Sigmoid colon (tissue), 7 donors: Measurements from ENCODE around the gene JAM3. TPM values are rescaled to one million over a fixed set of nuclear protein-coding genes. Genes with fewer than 3 reads are reported as not detected.

ENCODE experiments used
- DNase-seq: peaks from one replicate; pipeline ENCODE4 v3.0.0-alpha.2; 2019
- H3K27ac ChIP-seq, 4 donors: fragments of 200-600 bp; sonication (generic); one replicate each; pipeline ENCODE4 v1.5.1; 2016 to 2019; ENCODE audit warnings: mild to moderate bottlenecking in 1 of 4
- H3K27me3 ChIP-seq, 3 donors: fragments of 200-600 bp; sonication (generic); one replicate each; pipeline ENCODE4 v1.5.1; 2019; ENCODE audit warnings: mild to moderate bottlenecking in 1 of 3
- H3K36me3 ChIP-seq, 4 donors: fragments of 200-600 bp; sonication (generic); one replicate each; pipeline ENCODE4 v1.5.1; 2016 to 2019
- H3K4me1 ChIP-seq, 4 donors: fragments of 200-600 bp; sonication (generic); one replicate each; pipeline ENCODE4 v1.5.1; 2017 to 2019
- H3K4me3 ChIP-seq, 4 donors: fragments of 200-600 bp; sonication (generic); one replicate each; pipeline ENCODE4 v1.5.1; 2017 to 2019; ENCODE audit warnings: mild to moderate bottlenecking in 2 of 4, moderate library complexity in 1 of 4
- H3K9me3 ChIP-seq, 4 donors: fragments of 200-600 bp in 3 of 4; sonication (generic) in 3 of 4; one replicate each; pipeline versions ENCODE4 v1.5.1 to v1.6.1; 2013 to 2019
- CTCF ChIP-seq, 4 experiments: fragments of 450-650 bp in 3 of 4; fragments of 200-600 bp in 1 of 4; IDR thresholded peaks; one replicate each; pipeline ENCODE4 v1.5.1; 2016 to 2019; ENCODE audit warnings: antibody characterized with exemption in 4 of 4, mild to moderate bottlenecking in 3 of 4, moderate library complexity in 2 of 4
- EP300 ChIP-seq, 4 donors: sonication (generic); formaldehyde crosslinking; IDR thresholded peaks; one replicate each; pipeline ENCODE4 v1.6.1; 2017; ENCODE audit warnings: antibody characterized with exemption in 4 of 4
- POLR2A ChIP-seq, 2 donors: fragments of 450-650 bp; IDR thresholded peaks; one replicate each; pipeline ENCODE4 v1.6.1; 2016; ENCODE audit warnings: antibody characterized with exemption in 2 of 2, mild to moderate bottlenecking in 2 of 2, moderate library complexity in 2 of 2
- POLR2AphosphoS5 ChIP-seq, 4 donors: sonication (generic); formaldehyde crosslinking; IDR thresholded peaks; one replicate each; pipeline ENCODE4 v1.6.1; 2017; ENCODE audit warnings: antibody characterized with exemption in 4 of 4
- WGBS, 2 donors: extraction: QIAGEN DNeasy Blood & Tissue Kit; methylation state at CpG; one replicate each; pipeline ENCODE4 v1.1.7; 2013; 5-methylcytosine and 5-hydroxymethylcytosine counted together
- intact Hi-C: fragments of 100-400 bp; cut with DNase I; formaldehyde crosslinking; loops from one replicate; pipeline ENCODE4 v1.15.1; 2023
- polyA plus RNA-seq, 3 donors: library from polyadenylated mRNA; stranded (reverse); fragments of 200-250 nt; gene quantifications; one replicate each; pipeline ENCODE4 v1.2.3, GENCODE V29; 2013
- total RNA-seq, 4 donors: library from RNA; depleted of rRNA; stranded (reverse); fragments of >200 nt; gene quantifications; one replicate each; pipeline ENCODE4 v1.1.0, GENCODE V29; 2016
- donor health status: healthy with polysubstance abuse.
- donor health status: Bipolar disorder and iron deficiency.
- donor health status: healthy.

Gene JAM3
- total and polyA plus RNA-seq, 7 donors, result 0.69 to 125 (median 69.4) TPM

DNA sequence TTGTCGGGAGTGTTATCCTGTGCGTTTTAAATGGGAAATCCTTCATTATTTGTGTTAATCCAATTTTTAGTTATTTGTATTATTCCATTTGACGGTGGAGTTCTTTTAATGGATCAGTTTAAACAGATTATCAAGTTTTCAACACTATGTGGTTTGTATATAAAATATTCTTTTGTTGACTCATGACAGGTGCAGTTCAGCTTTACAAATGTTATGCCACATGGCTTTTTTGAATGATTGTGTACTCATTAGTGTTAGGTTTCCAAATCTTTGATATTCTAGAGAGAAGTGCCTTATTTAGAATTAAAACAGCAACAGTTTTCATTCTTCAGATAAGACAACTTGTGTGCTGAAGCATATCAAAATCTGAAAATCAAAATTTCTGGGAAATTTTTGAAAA lies 2.4 kb downstream of the JAM3 start:
- TF ChIP-seq POLR2A (IDR thresholded peaks at IDR 0.05), result no peak
- TF ChIP-seq POLR2AphosphoS5 (IDR thresholded peaks at IDR 0.05), result no peak
- no peak for TF ChIP-seq CTCF (IDR thresholded peaks at IDR 0.05)
- no peak for TF ChIP-seq EP300 (IDR thresholded peaks at IDR 0.05)
- 72 to 83% methylated on average over 3 of the region's 3 CpGs for WGBS, 2 donors
- peaks cover 0 to 27% (median 13%) of the 10 kb centered on the region in 4 donors for H3K4me1 ChIP-seq
- intact Hi-C loops, result no loop called here
- no peaks in the 10 kb centered on the region for H3K9me3 ChIP-seq
- peak overlapping the region in 1 of 4 donors; percentile 93 for H3K27ac ChIP-seq
- H3K36me3 ChIP-seq, result no peaks in the 10 kb centered on the region
- DNase-seq, result no peak
- H3K27me3 ChIP-seq, result no peaks in the 10 kb centered on the region
- H3K4me3 ChIP-seq, result no peak overlapping the region

- no peak for DNase-seq
- H3K4me3 ChIP-seq, result no peak overlapping the region
- H3K27me3 ChIP-seq, result no peaks in the 10 kb centered on the region
- H3K4me1 ChIP-seq, result peaks cover 0 to 27% (median 13%) of the 10 kb centered on the region in 4 donors
- no peaks in the 10 kb centered on the region for H3K9me3 ChIP-seq
- WGBS, 2 donors, result 88 to 89% methylated on average over 3 of the region's 3 CpGs
- H3K27ac ChIP-seq, result peak overlapping the region in 2 of 4 donors; percentile 27 to 42
- TF ChIP-seq POLR2A (IDR thresholded peaks at IDR 0.05) (no peak), POLR2AphosphoS5 (IDR thresholded peaks at IDR 0.05) (no peak), EP300 (IDR thresholded peaks at IDR 0.05) (no peak)
- no peaks in the 10 kb centered on the region for H3K36me3 ChIP-seq
- intact Hi-C loops, result no loop called here
Measured at GRCh38 chr11:134071766-134072402, 3.0 kb downstream of the JAM3 start.

GRCh38 chr11:134072844-134073243 lies 4.0 kb downstream of the JAM3 start:
- 76 to 78% methylated on average over 4 of the region's 4 CpGs for WGBS, 2 donors
- Histone ChIP-seq H3K27me3 (no peaks in the 10 kb centered on the region), H3K4me1 (peaks cover 0 to 27% (median 13%) of the 10 kb centered on the region in 4 donors), H3K36me3 (no peaks in the 10 kb centered on the region), H3K27ac (peak overlapping the region in 3 of 4 donors; percentile 27 to 42 (median 32)), H3K9me3 (no peaks in the 10 kb centered on the region), H3K4me3 (no peak overlapping the region)
- intact Hi-C loops, result no loop called here
- DNase-seq, result no peak
- TF ChIP-seq POLR2A (IDR thresholded peaks at IDR 0.05), result no peak
- no peak for TF ChIP-seq EP300 (IDR thresholded peaks at IDR 0.05)
- no peak for TF ChIP-seq POLR2AphosphoS5 (IDR thresholded peaks at IDR 0.05)

DNA sequence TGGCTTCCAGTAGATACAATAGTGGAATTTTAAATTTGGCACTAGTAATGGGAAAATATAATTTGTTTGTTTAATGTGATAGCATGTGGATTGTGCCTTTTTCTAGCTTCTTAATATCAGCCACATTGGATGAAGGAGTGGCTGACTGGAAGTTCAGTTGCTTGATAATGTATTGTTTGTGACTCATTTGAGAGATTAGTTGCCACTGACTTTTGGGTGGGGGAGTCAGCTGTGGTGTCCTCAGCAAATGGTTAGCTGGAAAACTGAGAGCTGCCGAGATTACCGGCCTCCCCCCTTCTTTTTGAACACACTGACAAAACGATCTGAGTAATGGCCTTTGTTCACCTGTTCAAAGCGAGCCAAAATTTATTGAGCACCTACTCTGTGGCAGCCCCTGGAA lies 5.5 kb downstream of the JAM3 start:
- Histone ChIP-seq H3K9me3 (no peaks in the 10 kb centered on the region), H3K4me1 (peaks cover 0 to 27% (median 15%) of the 10 kb centered on the region in 4 donors), H3K36me3 (no peaks in the 10 kb centered on the region), H3K4me3 (no peak overlapping the region), H3K27ac (no peak overlapping the region), H3K27me3 (no peaks in the 10 kb centered on the region)
- no peak for DNase-seq
- intact Hi-C loops, result loop anchor here (2.0 kb wide), 1 partner anchor 64 kb away; no protein-coding TSS in a partner anchor
- 65 to 66% methylated on average over 4 of the region's 4 CpGs for WGBS, 2 donors
- TF ChIP-seq POLR2AphosphoS5 (IDR thresholded peaks at IDR 0.05) (no peak), CTCF (IDR thresholded peaks at IDR 0.05) (no peak), EP300 (IDR thresholded peaks at IDR 0.05) (no peak), POLR2A (IDR thresholded peaks at IDR 0.05) (no peak)

DNA sequence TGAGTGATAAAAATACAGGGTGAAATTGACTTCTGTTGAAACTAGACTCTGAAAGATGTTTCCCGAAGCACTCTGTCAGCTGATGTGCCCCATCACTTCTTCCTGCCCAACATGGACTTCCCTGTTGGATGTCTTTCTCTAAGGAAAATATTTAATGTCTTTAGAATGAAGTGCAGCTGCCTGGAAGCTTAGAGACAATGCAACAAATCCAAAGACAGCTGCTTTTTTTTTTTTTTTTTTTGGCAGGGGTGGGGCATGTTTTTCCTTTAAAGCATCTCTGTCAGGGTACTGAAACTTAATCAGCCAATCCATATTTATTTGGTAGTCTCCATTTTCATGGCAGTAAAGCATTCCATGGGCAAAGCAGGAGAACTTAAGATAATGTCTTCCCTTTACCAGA lies 5.9 kb downstream of the JAM3 start:
- peaks cover 0 to 23% (median 15%) of the 10 kb centered on the region in 4 donors for H3K4me1 ChIP-seq
- intact Hi-C loops, result loop anchor here (2.0 kb wide), 1 partner anchor 64 kb away; no protein-coding TSS in a partner anchor

More for the DNA sequence above, 5.9 kb downstream of the JAM3 start:
- no peaks in the 10 kb centered on the region for H3K27me3 ChIP-seq
- H3K4me3 ChIP-seq, result no peak overlapping the region
- DNase-seq, result no peak
- no peaks in the 10 kb centered on the region for H3K36me3 ChIP-seq
- WGBS, 2 donors, result 59% methylated on average over 1 of the region's 1 CpG
- TF ChIP-seq CTCF (IDR thresholded peaks at IDR 0.05) (no peak), POLR2AphosphoS5 (IDR thresholded peaks at IDR 0.05) (no peak), EP300 (IDR thresholded peaks at IDR 0.05) (no peak), POLR2A (IDR thresholded peaks at IDR 0.05) (no peak)
- H3K27ac ChIP-seq, result no peak overlapping the region
- H3K9me3 ChIP-seq, result no peaks in the 10 kb centered on the region
